ENCODE measurements around the gene SLIT3. TPM values are rescaled to one million over a fixed set of nuclear protein-coding genes. Genes with fewer than 3 reads are reported as not detected.

The SLIT3 gene
- total RNA-seq, 2 experiments from 2014 or later: not detected

- H3K27me3 Mint-ChIP-seq: peaks cover 5% of the 10 kb centered on the region
- H3K4me1 Mint-ChIP-seq (ENCODE audit: low read depth): no peaks in the 10 kb centered on the region
- POLR2A ChIA-PET: no interaction called here
- Histone ChIP-seq H3K4me1 (ENCODE audit: insufficient read depth, low read length) (no peaks in the 10 kb centered on the region), H3K4me3 (ENCODE audit: low read length) (no peak overlapping the region), H3K36me3 (ENCODE audit: insufficient read depth, low read length) (no peaks in the 10 kb centered on the region), H3K9me3 (ENCODE audit: control insufficient read depth in 1 of 2, insufficient read depth in 1 of 2, low read length in 2 of 2) (peaks cover 0 to 8% of the 10 kb centered on the region in 2 experiments), H3K27me3 (ENCODE audit: control insufficient read depth in 1 of 2, insufficient read depth in 2 of 2, low read length in 2 of 2) (peaks cover 0 to 3% of the 10 kb centered on the region in 2 experiments), H3K27ac (ENCODE audit: low read depth in 1 of 2, low read length in 2 of 2) (no peak overlapping the region)
- H3K27ac Mint-ChIP-seq: no peak overlapping the region
- DNase-seq (no peak), ATAC-seq (ENCODE audit: poor library complexity) (no peak)
- intact Hi-C loops (cut with DNase I, micrococcal nuclease): no loop called here
- no peak overlapping the region for H3K4me3 Mint-ChIP-seq
- CTCF ChIA-PET: no interaction called here
- H3K9me3 Mint-ChIP-seq: peaks cover 3% of the 10 kb centered on the region
- no peaks in the 10 kb centered on the region for H3K36me3 Mint-ChIP-seq (ENCODE audit: low read depth)
- TF ChIP-seq CTCF (IDR thresholded peaks at IDR 0.05): no peak
Measured at GRCh38 chr5:169288066-169288930, 12.6 kb downstream of the SLIT3 start.

GRCh38 chr5:169287529-169287928 is 13.4 kb downstream of the SLIT3 start:
- peaks cover 3% of the 10 kb centered on the region for H3K9me3 Mint-ChIP-seq
- ChIA-PET POLR2A (no interaction called here), CTCF (no interaction called here)
- Histone ChIP-seq H3K4me3 (ENCODE audit: low read length) (no peak overlapping the region), H3K9me3 (ENCODE audit: control insufficient read depth in 1 of 2, insufficient read depth in 1 of 2, low read length in 2 of 2) (peaks cover 0 to 8% of the 10 kb centered on the region in 2 experiments), H3K27me3 (ENCODE audit: control insufficient read depth in 1 of 2, insufficient read depth in 2 of 2, low read length in 2 of 2) (peaks cover 0 to 3% of the 10 kb centered on the region in 2 experiments), H3K4me1 (ENCODE audit: insufficient read depth, low read length) (no peaks in the 10 kb centered on the region), H3K27ac (ENCODE audit: low read depth in 1 of 2, low read length in 2 of 2) (no peak overlapping the region), H3K36me3 (ENCODE audit: insufficient read depth, low read length) (no peaks in the 10 kb centered on the region)
- H3K4me3 Mint-ChIP-seq: no peak overlapping the region
- intact Hi-C loops (cut with DNase I, micrococcal nuclease): no loop called here
- DNase-seq (no peak), ATAC-seq (ENCODE audit: poor library complexity) (no peak)
- no peak for TF ChIP-seq CTCF (IDR thresholded peaks at IDR 0.05)
- H3K27me3 Mint-ChIP-seq: peaks cover 1% of the 10 kb centered on the region
- H3K27ac Mint-ChIP-seq: no peak overlapping the region
- no peaks in the 10 kb centered on the region for H3K4me1 Mint-ChIP-seq (ENCODE audit: low read depth)
- H3K36me3 Mint-ChIP-seq (ENCODE audit: low read depth): no peaks in the 10 kb centered on the region

GRCh38 chr5:169286572-169287300 is 14.2 kb downstream of the SLIT3 start:
- Histone ChIP-seq H3K27me3 (ENCODE audit: control insufficient read depth in 1 of 2, insufficient read depth in 2 of 2, low read length in 2 of 2) (peaks cover 0 to 3% of the 10 kb centered on the region in 2 experiments), H3K4me1 (ENCODE audit: insufficient read depth, low read length) (no peaks in the 10 kb centered on the region), H3K4me3 (ENCODE audit: low read length) (no peak overlapping the region), H3K36me3 (ENCODE audit: insufficient read depth, low read length) (no peaks in the 10 kb centered on the region), H3K9me3 (ENCODE audit: control insufficient read depth in 1 of 2, insufficient read depth in 1 of 2, low read length in 2 of 2) (peaks cover 0 to 8% of the 10 kb centered on the region in 2 experiments), H3K27ac (ENCODE audit: low read depth in 1 of 2, low read length in 2 of 2) (no peak overlapping the region)
- Mint-ChIP-seq H3K27me3 (peaks cover 4% of the 10 kb centered on the region), H3K27ac (no peak overlapping the region), H3K36me3 (ENCODE audit: low read depth) (no peaks in the 10 kb centered on the region), H3K4me1 (ENCODE audit: low read depth) (no peaks in the 10 kb centered on the region), H3K4me3 (no peak overlapping the region), H3K9me3 (peaks cover 3% of the 10 kb centered on the region)
- ChIA-PET POLR2A (no interaction called here), CTCF (no interaction called here)
- intact Hi-C loops (cut with DNase I, micrococcal nuclease): no loop called here
- ATAC-seq (ENCODE audit: poor library complexity) (no peak), DNase-seq (no peak)
- no peak for TF ChIP-seq CTCF (IDR thresholded peaks at IDR 0.05)
